Parathyroid adenoma (tissue), 2 donors: ENCODE data around the gene LLGL1.
A peak's percentile ranks its signal among the peaks of the same experiment; 100 is the strongest.

Experiments used
- H2AFZ ChIP-seq: fragments of 300-600 bp; sonication (generic); one replicate; pipeline ENCODE4 v1.7.0; 2017; ENCODE audit warnings: antibody characterized with exemption, mild to moderate bottlenecking
- H3K27ac ChIP-seq: fragments of 300-600 bp; sonication (generic); one replicate; pipeline ENCODE4 v1.7.0; 2017
- H3K27me3 ChIP-seq: fragments of 300-600 bp; sonication (generic); one replicate; pipeline ENCODE4 v1.7.0; 2017; ENCODE audit warnings: low read length; ENCODE audit not compliant: control insufficient read depth, insufficient read depth
- H3K36me3 ChIP-seq: fragments of 300-600 bp; sonication (generic); one replicate; pipeline ENCODE4 v1.7.0; 2017; ENCODE audit warnings: low read length; ENCODE audit not compliant: control insufficient read depth, insufficient read depth
- H3K4me1 ChIP-seq: fragments of 300-600 bp; sonication (generic); one replicate; pipeline ENCODE4 v1.7.0; 2017; ENCODE audit warnings: control low read depth
- H3K4me2 ChIP-seq: fragments of 300-600 bp; sonication (generic); one replicate; pipeline ENCODE4 v1.7.0; 2017; ENCODE audit warnings: low read length
- H3K4me3 ChIP-seq: fragments of 300-600 bp; sonication (generic); one replicate; pipeline ENCODE4 v1.7.0; 2017; ENCODE audit warnings: low read depth, low read length
- H3K79me2 ChIP-seq: fragments of 300-600 bp; sonication (generic); one replicate; pipeline ENCODE4 v1.7.0; 2017; ENCODE audit warnings: control low read depth
- H3K9ac ChIP-seq: fragments of 300-600 bp; sonication (generic); one replicate; pipeline ENCODE4 v1.7.0; 2017; ENCODE audit warnings: mild to moderate bottlenecking
- H3K9me3 ChIP-seq: fragments of 300-600 bp; sonication (generic); one replicate; pipeline ENCODE4 v1.7.0; 2017; ENCODE audit warnings: low read length; ENCODE audit not compliant: control insufficient read depth
- TF ChIP-seq, protein P1 (sequence below): fragments of 300-600 bp; sonication (generic); IDR thresholded peaks from one replicate; pipeline ENCODE4 v1.7.0; 2017; ENCODE audit warnings: antibody characterized with exemption, mild to moderate bottlenecking
- donor health status: primary hyperparathyroidism.

Gene LLGL1

DNA sequence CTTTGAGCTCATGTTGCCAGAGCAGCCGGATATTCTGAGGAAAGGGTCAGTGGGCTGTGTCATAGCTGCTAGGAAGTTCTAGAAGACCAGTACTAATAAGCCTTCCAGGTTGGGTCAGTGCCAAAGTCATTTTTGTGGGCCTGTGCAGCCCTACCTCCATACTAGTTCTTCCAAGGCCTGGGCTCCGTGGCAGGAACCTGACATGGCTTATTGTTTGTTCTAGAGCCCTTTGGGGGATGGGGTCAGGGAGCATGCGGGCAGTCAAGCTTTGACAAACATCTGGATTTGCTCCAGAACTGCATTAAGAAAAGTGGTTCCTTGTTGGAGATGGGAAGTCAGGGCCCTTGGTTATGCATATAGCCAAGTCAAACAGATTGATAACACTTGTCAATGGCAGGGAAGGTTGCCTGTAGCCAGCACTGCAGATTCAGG, 34.2 kb upstream of the LLGL1 start:
- Histone ChIP-seq H3K79me2 (peaks cover 81% of the 10 kb centered on the region), H3K36me3 (no peaks in the 10 kb centered on the region), H3K4me1 (peaks cover 46% of the 10 kb centered on the region), H3K4me2 (peak overlapping the region; percentile 9), H3K4me3 (no peak overlapping the region), H3K27ac (peak overlapping the region; percentile 45), H3K9ac (no peak overlapping the region), H3K27me3 (no peaks in the 10 kb centered on the region), H3K9me3 (no peaks in the 10 kb centered on the region), H2AFZ (no peak overlapping the region)
- TF ChIP-seq, protein P1, sequence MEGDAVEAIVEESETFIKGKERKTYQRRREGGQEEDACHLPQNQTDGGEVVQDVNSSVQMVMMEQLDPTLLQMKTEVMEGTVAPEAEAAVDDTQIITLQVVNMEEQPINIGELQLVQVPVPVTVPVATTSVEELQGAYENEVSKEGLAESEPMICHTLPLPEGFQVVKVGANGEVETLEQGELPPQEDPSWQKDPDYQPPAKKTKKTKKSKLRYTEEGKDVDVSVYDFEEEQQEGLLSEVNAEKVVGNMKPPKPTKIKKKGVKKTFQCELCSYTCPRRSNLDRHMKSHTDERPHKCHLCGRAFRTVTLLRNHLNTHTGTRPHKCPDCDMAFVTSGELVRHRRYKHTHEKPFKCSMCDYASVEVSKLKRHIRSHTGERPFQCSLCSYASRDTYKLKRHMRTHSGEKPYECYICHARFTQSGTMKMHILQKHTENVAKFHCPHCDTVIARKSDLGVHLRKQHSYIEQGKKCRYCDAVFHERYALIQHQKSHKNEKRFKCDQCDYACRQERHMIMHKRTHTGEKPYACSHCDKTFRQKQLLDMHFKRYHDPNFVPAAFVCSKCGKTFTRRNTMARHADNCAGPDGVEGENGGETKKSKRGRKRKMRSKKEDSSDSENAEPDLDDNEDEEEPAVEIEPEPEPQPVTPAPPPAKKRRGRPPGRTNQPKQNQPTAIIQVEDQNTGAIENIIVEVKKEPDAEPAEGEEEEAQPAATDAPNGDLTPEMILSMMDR: no peak

DNA sequence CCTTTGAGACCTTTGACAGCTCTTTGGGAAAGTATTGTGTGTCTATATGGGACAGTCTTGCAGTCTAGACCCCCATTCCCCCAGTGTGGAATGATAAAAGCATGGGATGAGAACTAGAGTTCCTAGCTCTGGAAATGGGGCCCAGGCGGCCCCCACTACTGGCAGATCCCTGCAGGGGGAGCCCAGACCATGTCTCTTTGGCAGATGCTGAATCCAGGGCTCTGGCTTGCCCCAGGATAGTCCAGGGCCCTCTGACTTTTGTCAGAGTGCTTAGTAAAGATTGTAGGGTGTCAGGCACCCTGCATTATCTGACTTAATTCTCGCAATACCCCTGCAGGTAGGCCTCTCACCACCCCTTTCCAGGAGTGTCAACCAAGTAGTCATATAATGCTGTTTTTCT, 33.5 kb upstream of the LLGL1 start:
- TF ChIP-seq, protein P1: no peak
- Histone ChIP-seq H3K9ac (no peak overlapping the region), H3K79me2 (peaks cover 77% of the 10 kb centered on the region), H3K9me3 (no peaks in the 10 kb centered on the region), H3K4me3 (no peak overlapping the region), H3K4me1 (peaks cover 41% of the 10 kb centered on the region), H3K36me3 (no peaks in the 10 kb centered on the region), H3K4me2 (no peak overlapping the region), H3K27ac (no peak overlapping the region), H3K27me3 (no peaks in the 10 kb centered on the region), H2AFZ (no peak overlapping the region)

DNA sequence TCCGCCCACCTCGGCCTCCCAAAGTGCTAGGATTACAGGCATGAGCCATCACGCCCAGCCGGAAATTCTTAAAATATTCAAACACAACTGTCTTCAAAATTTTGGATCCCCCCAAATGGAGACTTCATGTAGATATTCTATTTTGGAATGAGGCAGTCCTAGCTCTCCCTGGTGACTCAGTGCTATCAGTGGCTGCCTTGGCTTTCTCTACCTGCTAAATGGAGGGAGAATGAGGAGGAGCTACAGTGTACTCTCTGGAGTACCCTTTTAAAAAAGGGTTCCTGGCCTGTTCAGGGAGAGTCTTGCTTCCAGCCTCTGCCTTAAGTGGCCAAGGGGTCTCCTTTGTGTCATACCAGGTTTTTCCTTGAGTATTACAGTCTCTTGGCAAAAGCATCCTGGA, 31.0 kb upstream of the LLGL1 start:
- H3K27me3 ChIP-seq: no peaks in the 10 kb centered on the region
- H3K4me3 ChIP-seq: no peak overlapping the region
- H3K36me3 ChIP-seq: no peaks in the 10 kb centered on the region
- no peak overlapping the region for H3K27ac ChIP-seq
- H3K9ac ChIP-seq: no peak overlapping the region
- H3K4me1 ChIP-seq: peaks cover 24% of the 10 kb centered on the region
- peaks cover 76% of the 10 kb centered on the region for H3K79me2 ChIP-seq
- TF ChIP-seq, protein P1: no peak
- H2AFZ ChIP-seq: no peak overlapping the region
- no peaks in the 10 kb centered on the region for H3K9me3 ChIP-seq
- H3K4me2 ChIP-seq: no peak overlapping the region

DNA sequence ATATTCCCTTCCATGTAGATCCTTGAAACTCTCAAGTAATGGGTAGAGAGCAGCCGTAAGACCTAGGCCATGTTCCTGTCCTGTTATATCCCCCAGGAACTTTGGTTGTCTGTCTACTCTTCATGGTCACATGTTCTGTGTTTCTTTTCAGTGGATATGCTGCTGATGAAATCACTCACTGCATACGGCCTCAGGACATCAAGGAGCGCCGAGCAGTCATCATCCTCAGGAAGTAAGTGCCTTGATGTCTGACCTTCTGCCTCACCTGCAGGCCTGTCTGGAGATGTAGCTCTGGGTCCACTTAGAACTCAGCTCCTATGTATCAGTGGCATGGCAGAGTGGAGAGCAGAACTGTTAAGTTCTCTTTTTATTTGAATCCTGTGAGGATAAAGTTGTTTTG, 30.6 kb upstream of the LLGL1 start:
- TF ChIP-seq, protein P1: no peak
- H3K27me3 ChIP-seq: no peaks in the 10 kb centered on the region
- no peak overlapping the region for H2AFZ ChIP-seq
- H3K9me3 ChIP-seq: no peaks in the 10 kb centered on the region
- no peaks in the 10 kb centered on the region for H3K36me3 ChIP-seq
- H3K79me2 ChIP-seq: peaks cover 73% of the 10 kb centered on the region
- H3K4me3 ChIP-seq: no peak overlapping the region
- H3K9ac ChIP-seq: no peak overlapping the region
- peaks cover 23% of the 10 kb centered on the region for H3K4me1 ChIP-seq
- no peak overlapping the region for H3K27ac ChIP-seq
- no peak overlapping the region for H3K4me2 ChIP-seq

DNA sequence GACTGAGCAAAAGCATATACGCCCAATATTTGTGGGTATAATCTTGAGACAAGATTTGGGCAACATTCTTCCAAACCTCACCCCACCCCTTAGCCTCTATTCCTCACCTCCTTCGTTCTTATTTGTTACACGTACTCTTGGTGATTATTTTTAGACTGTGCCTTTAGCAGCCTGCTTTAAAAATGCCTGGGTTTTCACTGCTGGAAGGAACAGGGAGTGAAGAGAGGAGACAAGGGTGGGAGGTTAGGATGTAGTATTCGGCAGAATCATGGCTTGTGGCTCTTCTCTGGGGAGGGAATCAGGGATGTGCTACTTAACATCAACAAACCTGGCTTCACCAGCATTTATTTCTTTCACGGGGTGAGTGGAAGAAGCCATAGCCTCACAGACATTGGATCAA, 30.2 kb upstream of the LLGL1 start:
- Histone ChIP-seq H3K27me3 (no peaks in the 10 kb centered on the region), H3K79me2 (peaks cover 69% of the 10 kb centered on the region), H3K4me1 (peaks cover 19% of the 10 kb centered on the region), H3K4me3 (no peak overlapping the region), H3K4me2 (no peak overlapping the region), H3K9me3 (no peaks in the 10 kb centered on the region), H3K27ac (no peak overlapping the region), H2AFZ (no peak overlapping the region), H3K9ac (no peak overlapping the region), H3K36me3 (no peaks in the 10 kb centered on the region)
- TF ChIP-seq, protein P1: no peak
